Sigmoid colon (tissue), 4 donors: ENCODE results near the gene ZNF792.

Experiments used
- CTCF ChIP-seq, 4 experiments: fragments of 450-650 bp in 3 of 4; fragments of 200-600 bp in 1 of 4; IDR thresholded peaks; one replicate each; pipeline ENCODE4 v1.5.1; 2016 to 2019; ENCODE audit warnings: antibody characterized with exemption in 4 of 4, mild to moderate bottlenecking in 3 of 4, moderate library complexity in 2 of 4
- EP300 ChIP-seq, 4 donors: sonication (generic); formaldehyde crosslinking; IDR thresholded peaks; one replicate each; pipeline ENCODE4 v1.6.1; 2017; ENCODE audit warnings: antibody characterized with exemption in 4 of 4
- POLR2A ChIP-seq, 2 donors: fragments of 450-650 bp; IDR thresholded peaks; one replicate each; pipeline ENCODE4 v1.6.1; 2016; ENCODE audit warnings: antibody characterized with exemption in 2 of 2, mild to moderate bottlenecking in 2 of 2, moderate library complexity in 2 of 2
- POLR2AphosphoS5 ChIP-seq, 4 donors: sonication (generic); formaldehyde crosslinking; IDR thresholded peaks; one replicate each; pipeline ENCODE4 v1.6.1; 2017; ENCODE audit warnings: antibody characterized with exemption in 4 of 4

GRCh38 chr19:34925278-34925855, 38.7 kb downstream of the ZNF792 start:
- no peak for TF ChIP-seq CTCF (IDR thresholded peaks at IDR 0.05)
- TF ChIP-seq POLR2A (IDR thresholded peaks at IDR 0.05), result no peak
- no peak for TF ChIP-seq POLR2AphosphoS5 (IDR thresholded peaks at IDR 0.05)
- no peak for TF ChIP-seq EP300 (IDR thresholded peaks at IDR 0.05)
